ENCODE measurements around the gene FHOD3.
"Not testable (repeated sequence)": the region's sequence is repeated elsewhere in the genome, so short reads cannot be mapped to it uniquely, and the experiment has no call there.

The FHOD3 gene

DNA sequence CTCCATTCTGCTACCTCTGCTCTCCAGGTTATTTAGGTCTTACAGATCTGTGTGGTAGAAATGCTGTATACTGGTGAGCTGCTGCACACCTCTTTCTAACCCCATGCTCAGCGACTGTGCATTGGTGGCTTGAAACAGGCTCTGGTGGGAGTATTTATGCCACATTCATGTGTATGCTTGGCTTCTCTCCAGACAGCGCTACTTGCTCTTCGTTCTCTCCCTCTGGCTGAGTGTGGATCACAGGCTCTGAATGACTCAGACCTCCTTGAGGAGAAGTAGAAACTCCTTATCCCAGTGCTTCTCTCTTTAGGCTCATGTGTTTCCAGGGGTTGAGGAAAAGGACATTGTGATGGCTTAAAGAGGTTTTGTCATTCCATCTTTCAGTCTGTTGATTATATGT, 54.9 kb downstream of the FHOD3 start:
- peak; percentile 1 for DNase-seq

DNA sequence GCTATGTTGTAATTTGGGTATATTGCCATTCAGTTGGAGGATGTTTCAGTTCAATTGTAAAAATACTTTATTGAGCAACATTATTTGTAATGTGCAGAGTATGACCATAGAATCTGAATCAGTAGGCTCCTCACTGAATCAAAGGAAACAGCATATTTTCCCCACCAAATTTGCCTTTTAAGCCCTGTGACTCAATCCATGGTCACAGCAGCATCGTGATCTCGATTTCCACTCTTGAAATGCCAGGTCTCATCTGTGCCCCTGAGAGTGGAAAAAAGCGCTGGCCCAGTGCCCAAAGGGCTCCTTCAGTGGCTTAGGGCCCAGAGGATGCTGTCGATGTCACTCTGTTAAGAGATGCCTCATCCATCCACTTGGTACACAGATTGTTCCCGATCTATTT, 57.5 kb downstream of the FHOD3 start:
- DNase-seq: no peak

DNA sequence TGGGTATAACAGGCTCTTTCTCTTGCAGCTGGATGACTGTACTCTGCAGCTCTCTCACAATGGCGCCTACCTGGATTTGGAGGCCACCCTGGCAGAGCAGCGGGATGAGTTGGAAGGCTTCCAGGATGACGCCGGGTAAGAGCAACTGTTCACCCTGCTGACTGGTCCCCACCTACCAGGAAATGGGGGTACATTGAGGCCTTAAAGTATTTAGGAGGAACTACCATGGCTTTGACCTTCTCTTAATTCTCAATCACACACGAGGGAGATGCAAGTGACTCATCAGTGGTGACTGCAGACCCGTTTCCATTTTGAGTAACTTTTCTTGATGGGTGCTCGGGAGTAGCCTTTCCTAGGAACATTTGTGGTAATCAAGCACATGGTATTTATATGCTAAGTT, 58.0 kb downstream of the FHOD3 start:
- DNase-seq: no peak

DNA sequence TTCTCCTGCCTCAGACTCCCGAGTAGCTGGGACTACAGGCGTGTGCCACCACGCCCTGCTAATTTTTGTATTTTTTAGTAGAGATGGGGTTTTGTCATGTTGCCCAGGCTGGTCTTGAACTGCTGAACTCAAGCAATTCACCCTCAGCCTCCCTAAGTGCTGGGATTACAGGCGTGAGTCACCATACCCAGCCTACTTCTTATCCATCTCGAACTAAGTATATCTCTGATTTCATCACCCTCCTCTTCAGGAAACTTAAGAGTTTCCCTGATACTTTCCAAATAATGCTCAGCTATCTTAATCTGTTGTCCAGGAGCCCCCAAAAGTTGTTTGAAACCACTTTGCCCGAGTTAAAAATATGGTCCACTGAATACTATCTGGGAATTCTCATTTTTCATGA, 59.2 kb downstream of the FHOD3 start:
- not testable (repeated sequence) for DNase-seq

DNA sequence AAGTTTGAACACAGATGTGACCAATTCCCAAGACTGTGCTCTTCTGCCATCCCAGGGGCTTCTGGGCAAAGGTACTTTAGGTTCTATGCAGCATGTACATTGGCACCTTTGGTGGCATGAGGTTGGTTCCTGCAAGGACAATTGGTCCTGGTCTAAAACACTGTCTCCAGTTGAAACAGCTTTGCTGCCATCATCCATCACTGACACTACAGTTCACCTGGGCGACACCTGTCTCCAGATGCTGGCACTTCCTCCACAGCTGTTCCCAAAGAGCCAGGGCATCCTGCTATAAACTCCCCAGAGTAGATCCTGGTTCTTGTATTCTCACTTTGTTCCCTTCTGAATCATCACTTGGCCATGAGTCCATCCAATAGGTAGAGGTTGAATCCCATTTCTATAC, 60.6 kb downstream of the FHOD3 start:
- DNase-seq: no peak

DNA sequence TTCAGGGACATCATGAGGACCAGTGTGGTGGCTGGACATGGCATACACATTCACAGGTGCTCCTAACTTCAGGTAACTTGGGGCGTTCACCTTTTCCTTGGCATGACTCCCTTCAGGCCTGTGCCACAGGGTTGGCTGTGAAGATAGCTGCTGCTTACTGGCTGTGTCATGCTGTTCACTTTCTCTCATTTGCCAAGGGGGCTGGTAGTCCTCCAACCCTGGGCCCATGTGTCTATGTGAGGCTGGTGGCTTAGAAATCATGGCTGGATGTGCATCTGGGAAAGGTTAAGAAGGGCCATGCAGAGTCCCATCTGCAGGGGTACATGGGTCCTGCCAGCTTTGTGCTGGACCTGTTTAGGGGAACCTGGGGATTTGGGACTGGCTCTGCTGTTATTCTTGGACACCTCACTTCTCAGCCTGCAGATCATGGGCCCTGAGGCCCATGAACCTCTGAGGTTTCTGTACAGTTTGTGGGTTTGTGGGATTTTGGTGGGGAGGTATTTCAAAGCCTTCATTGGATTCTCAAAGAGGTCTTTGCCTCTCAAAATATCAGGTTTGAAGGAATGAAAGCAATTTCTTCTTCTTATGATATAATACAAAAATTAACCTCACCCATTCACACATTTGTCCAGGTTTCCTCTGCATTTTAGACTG, 62.9 kb downstream of the FHOD3 start:
- DNase-seq: no peak

DNA sequence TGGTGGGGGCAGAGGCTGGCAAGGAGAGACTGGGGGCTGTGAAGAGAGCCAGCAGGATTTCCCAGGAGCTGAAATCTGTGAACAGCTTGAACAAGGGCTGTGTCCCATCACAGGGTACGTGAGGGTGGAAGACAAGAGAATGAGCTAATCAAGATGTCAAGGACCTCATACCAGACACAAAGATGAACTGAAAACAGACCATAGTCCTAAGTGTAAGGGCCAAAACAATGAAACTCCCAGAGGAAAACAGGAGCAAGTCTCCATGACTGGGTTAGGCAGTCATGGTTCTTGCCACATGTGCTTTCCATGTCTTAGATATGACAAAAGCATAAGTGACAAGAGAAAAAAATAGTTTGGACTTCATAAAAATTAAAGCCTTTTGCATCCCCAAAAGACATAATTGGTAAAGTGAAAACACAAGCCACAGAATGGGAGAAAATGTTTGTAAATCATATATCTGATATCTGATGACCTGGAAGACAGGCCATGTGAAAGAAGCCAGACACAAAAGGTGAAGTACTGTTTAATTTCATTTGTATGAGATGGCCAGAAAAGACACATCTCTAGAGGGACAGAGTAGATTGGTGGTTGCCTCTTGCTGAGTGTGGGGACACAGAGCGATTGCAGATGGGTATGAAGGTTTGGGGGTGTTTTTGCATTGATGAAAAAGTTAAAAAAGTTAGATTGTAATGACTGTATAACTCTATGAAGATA, 67.6 kb downstream of the FHOD3 start:
- no peak for DNase-seq

DNA sequence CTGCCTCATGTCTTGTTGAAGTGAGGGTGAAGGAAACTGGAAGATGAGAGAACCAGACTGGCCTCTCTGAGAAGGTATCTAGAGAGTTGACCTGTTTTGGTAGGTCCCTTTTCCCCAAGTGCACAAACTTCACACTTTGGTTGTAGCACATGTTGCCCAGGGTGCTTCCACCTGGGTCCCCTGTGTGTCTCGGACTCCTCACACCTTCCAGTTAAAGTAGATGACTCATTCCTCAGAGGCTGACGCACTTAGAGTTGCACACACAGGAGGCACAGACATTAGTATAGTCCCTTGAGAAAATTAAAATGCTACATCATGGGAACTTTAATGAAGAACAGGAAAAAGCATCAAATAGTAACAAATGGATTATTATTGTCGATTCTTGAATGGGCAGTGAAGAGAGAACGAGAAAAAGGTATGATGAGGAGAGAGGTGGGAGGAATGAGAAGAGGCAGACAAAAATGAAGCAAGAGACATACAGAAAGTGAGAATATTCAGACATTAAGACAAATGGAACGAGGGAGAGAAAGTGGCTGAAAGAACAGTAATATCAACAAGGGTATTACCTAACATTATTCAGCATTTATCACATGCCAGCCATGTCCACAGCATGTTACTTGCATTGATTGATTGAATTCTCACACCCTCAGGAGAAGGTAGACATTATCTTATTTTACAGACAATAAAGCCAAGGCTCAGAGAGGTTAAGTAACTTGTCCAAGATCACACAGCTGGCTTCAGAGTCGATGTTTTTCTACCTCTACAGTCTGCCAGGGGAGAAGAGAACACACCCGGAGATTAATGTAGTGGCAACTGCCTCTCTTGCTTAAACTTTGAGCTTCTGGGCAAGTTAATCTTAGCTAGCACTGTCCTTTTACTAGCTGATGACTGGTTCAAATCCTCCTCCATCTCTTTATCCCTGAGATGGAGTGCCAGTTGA, 68.6 kb downstream of the FHOD3 start:
- DNase-seq: no peak

DNA sequence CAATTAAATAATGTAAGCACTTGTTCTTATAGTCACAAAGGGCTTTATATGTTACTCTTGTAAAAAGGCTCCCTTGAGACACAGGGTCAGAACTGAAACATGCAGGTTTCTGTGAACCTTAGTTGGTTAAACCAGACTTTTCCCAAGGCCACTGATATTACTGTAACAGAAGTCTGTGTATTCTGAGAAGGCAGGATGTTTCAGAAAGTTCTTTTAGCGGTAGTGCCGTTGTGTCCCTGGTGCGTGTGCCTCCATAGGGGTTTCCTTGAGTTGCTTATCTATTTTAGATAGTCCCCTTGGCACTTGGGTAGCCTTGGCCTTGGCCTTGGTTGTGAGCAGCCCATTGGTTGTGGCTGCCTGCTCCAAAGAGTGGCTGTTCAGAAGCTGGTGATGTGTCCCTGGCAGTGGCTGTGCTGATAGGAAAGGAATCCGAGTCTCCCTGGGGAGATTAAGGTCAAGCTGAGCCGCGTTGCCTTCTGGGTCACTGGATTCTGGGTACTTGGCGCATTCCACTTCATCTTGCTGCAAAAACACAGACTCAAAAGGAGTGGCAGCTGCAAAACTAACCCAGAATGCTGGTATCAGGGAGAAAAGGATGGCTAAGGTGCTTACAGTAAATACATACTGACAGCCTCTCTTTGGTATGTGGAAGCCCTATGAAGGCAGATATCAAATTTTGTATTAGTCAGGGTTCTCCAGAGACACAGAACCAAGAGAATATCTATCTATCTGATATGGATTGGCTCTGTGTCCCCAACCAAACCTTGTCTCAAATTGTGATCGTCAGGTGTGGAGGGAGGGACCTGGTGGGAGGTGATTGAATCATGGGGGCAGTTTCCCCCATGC, 69.7 kb downstream of the FHOD3 start:
- DNase-seq: no peak

DNA sequence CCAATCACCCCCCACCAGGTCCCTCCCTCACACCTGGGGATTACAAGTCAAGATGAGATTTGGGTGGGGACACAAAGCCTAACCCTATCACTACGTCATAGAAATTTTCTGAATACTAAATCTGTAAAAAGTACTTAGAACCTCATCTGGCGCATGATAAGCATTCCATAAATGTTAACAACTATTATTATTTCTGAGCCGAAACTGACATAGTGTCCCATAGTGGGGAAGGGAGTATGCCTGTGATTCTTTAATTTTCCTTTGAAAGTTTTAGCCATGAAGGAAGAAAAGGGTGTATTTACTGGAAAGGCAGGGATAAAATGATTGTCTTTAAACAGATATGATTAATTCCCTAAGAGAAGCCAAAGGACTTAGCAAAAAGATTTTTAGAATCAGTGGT, 71.4 kb downstream of the FHOD3 start:
- no peak for DNase-seq

DNA sequence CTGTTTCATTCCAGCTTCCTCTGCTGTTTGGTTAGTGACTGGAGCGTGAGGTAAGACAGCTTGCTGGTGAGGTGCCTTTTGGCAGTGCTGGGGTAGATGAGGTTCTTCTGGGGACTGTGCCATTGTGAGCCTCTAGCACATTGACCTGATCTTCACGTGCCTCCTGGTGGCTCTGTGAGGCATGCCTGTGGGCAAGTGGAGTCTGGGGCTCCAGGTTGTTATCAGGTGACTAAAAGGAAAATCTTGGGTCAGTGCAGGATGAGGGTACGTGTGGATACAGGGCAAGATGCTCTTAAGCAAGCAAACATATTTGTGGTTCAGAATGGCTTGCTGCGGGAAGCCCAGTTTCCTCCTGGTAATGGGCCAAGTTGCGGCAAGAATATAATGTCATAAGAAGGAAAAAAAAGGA, 75.4 kb downstream of the FHOD3 start:
- no peak for DNase-seq

DNA sequence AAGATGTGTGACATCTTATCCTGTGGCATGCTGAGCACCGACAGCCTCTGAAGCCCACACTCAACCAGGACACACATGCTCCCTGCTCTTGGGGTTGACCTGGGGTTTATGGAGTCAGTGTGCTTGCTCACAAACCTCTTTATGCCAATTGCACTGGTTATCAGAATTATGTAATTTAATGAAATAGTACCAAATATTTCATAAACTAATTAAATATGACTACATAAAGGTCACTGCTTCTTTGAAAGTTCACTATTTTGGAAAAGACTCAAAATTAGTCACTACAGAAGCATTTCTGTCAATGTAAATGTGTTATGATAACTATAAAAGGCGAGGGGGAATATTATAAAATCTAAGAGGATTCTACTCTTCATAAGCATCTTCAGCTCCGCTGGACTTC, 76.7 kb downstream of the FHOD3 start:
- no peak for DNase-seq

DNA sequence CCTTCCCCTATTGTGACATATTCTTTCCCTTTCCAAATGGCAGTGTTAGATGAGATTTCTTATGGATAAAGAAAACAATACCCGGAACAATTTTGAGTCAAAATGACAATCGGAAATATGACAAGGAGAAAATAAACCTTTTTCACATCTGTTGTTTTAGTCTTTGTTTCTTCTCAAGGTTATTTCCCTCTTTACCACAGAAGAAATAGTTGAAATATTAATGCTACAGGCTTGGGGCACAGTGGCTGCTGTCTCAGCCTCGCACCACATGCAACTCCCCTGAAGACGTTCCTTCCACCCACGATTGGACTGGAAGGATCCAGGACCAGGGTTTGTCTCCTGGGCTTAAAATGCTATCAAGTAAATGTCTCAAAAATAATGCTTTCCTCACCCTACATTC, 77.6 kb downstream of the FHOD3 start:
- no peak for DNase-seq

DNA sequence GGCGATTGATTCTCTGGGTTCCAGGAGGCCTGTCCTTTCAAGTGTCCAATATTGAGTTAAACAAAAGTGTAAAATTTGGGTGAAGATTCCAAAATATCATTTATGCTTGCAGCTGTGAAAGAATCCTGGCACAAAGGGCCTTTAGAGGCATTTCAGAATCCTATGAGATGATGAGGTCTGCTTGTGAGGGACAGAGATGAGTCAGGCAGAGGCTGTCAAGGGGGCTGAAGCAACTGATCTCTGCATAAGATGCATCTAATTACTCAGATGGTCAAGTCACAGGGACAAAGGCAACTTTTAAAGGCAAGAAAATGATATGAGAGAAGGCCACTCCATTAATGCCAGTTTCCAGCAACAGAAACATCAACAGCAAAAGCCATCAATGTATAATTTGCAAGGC, 78.8 kb downstream of the FHOD3 start:
- no peak for DNase-seq

DNA sequence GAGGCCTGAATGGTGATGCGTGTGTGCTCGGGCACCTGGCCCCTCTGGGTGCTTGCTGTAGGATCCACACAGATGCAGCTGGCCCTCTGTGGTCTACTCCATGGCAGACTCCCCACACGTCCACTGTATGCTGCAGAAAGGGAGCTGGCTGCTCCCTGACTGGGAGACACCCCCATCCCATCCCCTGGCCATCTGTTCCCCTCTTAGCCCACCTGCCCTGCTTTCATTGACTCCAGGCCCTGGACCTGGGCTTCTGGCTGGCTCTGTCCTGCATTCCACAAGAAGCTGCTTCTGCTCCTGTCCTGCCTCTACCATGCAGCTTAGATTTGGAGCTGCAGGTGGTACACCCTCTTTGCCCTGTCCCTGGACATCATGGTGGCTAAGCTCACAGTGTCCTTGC, 80.1 kb downstream of the FHOD3 start:
- no peak for DNase-seq

DNA sequence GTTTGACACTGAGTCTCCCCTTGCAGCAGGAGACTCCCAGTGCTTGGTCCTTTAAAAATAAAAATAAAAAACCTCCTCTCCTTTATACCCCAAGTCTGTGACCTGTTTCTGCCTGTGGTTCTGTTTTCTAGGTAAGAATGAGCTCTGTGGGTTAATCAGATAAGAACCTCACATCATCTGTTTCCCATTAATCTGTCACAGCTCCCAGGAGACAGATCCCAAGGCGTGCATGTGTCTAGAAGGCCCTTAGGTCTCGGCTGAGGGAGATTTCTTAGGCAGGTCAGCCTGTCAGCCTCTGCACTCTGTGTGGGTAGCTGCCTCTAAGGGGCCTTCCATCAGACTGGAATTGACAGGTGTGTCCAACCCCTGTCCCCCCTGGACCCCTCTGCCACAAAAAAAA, 80.7 kb downstream of the FHOD3 start:
- no peak for DNase-seq

DNA sequence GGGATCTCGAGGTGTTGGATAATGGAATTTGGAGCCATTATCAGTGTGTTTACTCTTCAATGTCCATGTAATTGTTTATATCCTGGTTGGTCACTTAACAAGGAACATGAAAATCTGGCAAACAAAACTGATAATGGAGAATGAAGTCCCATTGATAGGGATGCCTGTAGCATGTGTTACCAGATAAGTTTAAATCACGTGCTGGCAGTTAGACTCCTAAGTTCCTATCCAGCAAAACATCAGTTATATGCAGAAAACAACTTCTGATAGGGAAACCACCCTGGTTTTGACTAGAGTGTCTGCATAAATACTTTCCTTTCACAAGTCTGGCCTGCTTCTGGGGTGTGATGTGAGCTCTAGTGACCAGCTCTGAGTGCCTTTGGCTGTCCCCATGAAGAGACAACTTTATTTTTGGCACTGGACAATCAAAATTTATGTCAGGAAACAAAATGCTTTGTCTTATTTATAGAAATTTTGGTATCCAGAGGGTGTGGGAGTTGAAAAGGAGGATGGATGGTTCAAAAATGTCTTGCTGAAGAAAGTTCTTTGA, 82.0 kb downstream of the FHOD3 start:
- no peak for DNase-seq

DNA sequence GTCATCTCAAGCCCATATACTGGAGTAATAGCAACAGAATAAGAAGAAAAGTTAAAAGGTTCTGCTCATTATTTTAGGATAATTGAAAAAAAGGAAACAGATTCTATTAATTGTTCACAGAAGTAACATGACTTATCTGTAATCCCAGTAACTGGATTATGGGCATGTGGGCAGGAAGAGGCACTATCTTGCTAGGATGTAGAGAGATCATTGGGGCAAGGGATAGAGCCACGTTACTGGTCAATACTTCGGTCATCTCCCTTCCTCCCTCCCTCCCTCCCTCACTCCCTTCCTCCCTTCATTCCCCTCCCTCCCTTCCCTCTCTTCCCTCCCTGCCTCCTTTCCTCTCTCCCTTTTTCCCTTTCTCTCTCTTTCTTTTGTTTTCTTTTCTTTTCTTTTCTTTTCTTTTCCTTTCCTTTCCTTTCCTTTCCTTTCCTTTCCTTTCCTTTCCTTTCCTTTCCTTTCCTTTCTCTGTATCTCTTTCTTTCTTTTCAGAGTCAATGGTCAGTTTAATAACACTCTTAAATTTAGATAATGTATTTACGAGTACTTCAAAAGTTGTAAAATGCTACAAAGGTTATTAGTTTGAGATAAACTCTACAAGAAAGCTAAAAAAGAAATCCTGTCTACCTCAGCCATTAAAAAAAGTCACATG, 82.8 kb downstream of the FHOD3 start:
- no peak for DNase-seq

DNA sequence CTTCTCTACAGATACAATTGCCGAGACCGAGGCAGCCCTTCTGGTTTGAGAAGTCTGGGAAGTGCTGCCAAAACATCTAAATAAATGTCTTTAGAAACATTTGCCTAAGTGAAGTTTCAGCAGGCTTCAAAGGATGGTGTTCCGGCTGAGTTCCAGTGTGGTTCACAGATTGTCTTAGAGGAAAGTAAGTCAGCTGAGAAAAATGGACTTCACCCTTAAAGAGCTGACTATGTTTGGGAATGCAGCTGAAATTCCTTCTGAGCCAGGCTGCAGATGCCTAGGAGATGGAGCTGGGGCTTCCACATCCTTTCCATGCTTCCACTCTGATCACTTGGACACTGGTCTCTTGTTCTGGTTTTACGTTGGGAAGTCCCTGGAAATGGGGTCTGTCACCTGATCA, 83.6 kb downstream of the FHOD3 start:
- no peak for DNase-seq

DNA sequence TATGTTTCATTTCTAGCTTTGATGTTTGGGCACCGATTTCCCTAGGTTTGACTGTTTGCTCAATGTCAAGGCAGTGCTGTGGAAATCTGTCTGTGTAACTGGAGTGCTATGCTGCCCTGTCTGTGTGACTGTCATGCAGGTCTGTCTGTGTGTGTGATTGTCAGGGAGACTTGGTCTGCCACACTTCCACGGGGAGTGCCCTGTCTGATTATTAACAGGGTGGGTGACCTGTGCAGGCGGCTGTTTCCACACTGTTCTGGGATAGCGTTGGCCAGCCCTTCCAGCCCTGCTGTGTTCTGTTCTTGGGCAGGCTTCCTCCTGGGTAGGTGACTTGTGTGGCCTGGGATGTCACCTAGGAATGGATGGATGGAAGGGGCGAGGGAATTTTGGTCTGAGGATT, 85.3 kb downstream of the FHOD3 start:
- DNase-seq: no peak

DNA sequence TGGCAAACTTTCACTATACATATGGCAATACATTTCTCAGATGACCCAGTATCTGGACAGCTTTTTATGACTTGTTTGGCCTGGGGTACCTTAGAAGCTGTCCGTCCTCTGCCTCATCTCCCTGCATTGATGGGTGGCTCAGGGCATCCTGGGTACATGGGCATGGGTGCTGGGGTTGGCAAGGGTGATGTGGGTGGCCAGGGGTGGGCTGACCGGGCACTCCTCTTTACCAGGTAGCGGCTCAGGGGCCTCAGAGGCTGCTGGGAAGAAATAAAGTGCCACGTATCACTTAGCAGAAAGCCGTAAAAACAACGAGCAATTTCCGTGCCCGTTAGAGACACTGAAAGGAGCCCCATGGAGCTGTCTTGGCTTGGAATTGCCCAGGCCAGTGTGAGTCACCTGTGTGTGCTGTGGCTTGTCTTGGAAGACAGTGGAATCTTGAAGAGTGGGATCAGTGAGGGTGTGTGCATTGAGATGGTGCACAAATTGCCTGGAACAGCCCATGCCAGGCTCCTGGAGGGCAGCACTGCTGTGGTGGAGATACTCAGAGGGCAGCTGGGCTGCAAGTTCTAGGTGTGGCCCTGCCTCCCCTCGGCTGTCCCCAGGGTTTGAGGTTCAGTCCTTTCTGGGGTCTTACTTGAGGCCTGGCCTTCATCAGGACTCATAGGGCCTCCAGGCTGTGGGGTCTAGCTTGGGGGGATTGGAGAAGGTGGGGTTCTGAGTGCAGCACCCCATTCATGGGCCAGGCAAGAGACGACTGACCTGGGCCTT, 88.8 kb downstream of the FHOD3 start:
- DNase-seq: no peak

Data from NCI-H2227 treated with DMSO at 0.1 percent for 48 hours (cell line).